PC-3 (cell line): Measurements from ENCODE around the gene PRICKLE2.

Experiments
- CTCF ChIP-seq: fragments of 300-600 bp; sonication (generic); conservative IDR thresholded peaks from 2 replicates; pipeline ENCODE4 v1.5.1; 2017; ENCODE audit warnings: antibody characterized with exemption, low read depth, mild to moderate bottlenecking, low read length
- EZH2 ChIP-seq: fragments of 300-600 bp; sonication (generic); IDR thresholded peaks from one replicate; pipeline ENCODE4 v1.6.1; 2017; ENCODE audit warnings: antibody characterized with exemption, mild to moderate bottlenecking, low read length; ENCODE audit not compliant: unreplicated experiment
- EZH2phosphoT487 ChIP-seq: fragments of 300-600 bp; sonication (generic); IDR thresholded peaks from 2 replicates; pipeline ENCODE4 v1.6.1; 2018; ENCODE audit warnings: mild to moderate bottlenecking, antibody characterized with exemption, low read length, borderline replicate concordance

- TF ChIP-seq CTCF = no peak
- TF ChIP-seq EZH2 = no peak
- no peak for TF ChIP-seq EZH2phosphoT487
Measured at GRCh38 chr3:64134882-64135281, 90.4 kb downstream of the PRICKLE2 start.
